HepG2 (cell line): ENCODE results near the gene LTA. TPM values are rescaled to one million over a fixed set of nuclear protein-coding genes. Genes with fewer than 3 reads are reported as not detected.

Experiments used
- ATAD3A ChIP-seq: sonication (generic); formaldehyde crosslinking; IDR thresholded peaks from 2 replicates; pipeline ENCODE4 v1.4.0; 2020; ENCODE audit warnings: missing genetic modification reagents
- ATM ChIP-seq: fragments of 450-650 bp; IDR thresholded peaks from 2 replicates; pipeline ENCODE4 v1.7.1; 2017; ENCODE audit warnings: mild to moderate bottlenecking, borderline replicate concordance
- CCAR2 ChIP-seq: fragments of 200-400 bp; formaldehyde crosslinking; optimal IDR thresholded peaks from 2 replicates; pipeline ENCODE3; 2018; ENCODE audit warnings: low read depth, mild to moderate bottlenecking, low read length, moderate library complexity
- CHCHD3 ChIP-seq: sonication (generic); formaldehyde crosslinking; IDR thresholded peaks from 2 replicates; pipeline ENCODE4 v1.8.0; 2022; ENCODE audit warnings: mild to moderate bottlenecking, missing genetic modification reagents, moderate library complexity
- MLLT10 ChIP-seq: sonication (generic); formaldehyde crosslinking; IDR thresholded peaks from 2 replicates; pipeline ENCODE4 v1.4.0; 2020; ENCODE audit warnings: missing genetic modification reagents
- MYC ChIP-seq: sonication (generic); formaldehyde crosslinking; IDR thresholded peaks from 2 replicates; pipeline ENCODE4 v1.9.0; 2021; ENCODE audit warnings: missing genetic modification reagents, borderline replicate concordance
- RXRB ChIP-seq: IDR thresholded peaks from 2 replicates; pipeline ENCODE4 v1.6.1; 2016; ENCODE audit warnings: borderline replicate concordance, missing genetic modification reagents, missing compliant biosample characterization
- SALL2 ChIP-seq: sonication (generic); formaldehyde crosslinking; IDR thresholded peaks from 2 replicates; pipeline ENCODE4 v1.8.1; 2023; ENCODE audit warnings: mild to moderate bottlenecking, missing genetic modification reagents, inconsistent platforms
- SMAD1 ChIP-seq: sonication (generic); formaldehyde crosslinking; IDR thresholded peaks from 2 replicates; pipeline ENCODE4 v1.4.0; 2020; ENCODE audit warnings: missing genetic modification reagents, low read depth, mild to moderate bottlenecking, borderline replicate concordance
- SP4 ChIP-seq: sonication (generic); formaldehyde crosslinking; IDR thresholded peaks from 2 replicates; pipeline ENCODE4 v1.8.1; 2023; ENCODE audit warnings: mild to moderate bottlenecking, missing genetic modification reagents
- THAP11 ChIP-seq: IDR thresholded peaks from 2 replicates; pipeline ENCODE4 v1.6.1; 2016; ENCODE audit warnings: missing biosample characterization, missing genetic modification reagents
- ZC3H13 ChIP-seq: sonication (generic); formaldehyde crosslinking; IDR thresholded peaks from 2 replicates; pipeline ENCODE4 v1.8.1; 2023; ENCODE audit warnings: mild to moderate bottlenecking, missing genetic modification reagents, moderate library complexity
- ZFP41 ChIP-seq: sonication (generic); formaldehyde crosslinking; IDR thresholded peaks from 2 replicates; pipeline ENCODE4 v1.4.0; 2020; ENCODE audit warnings: mild to moderate bottlenecking, missing genetic modification reagents, borderline replicate concordance
- ZIK1 ChIP-seq: sonication (generic); formaldehyde crosslinking; IDR thresholded peaks from 2 replicates; pipeline ENCODE4 v1.5.0; 2020; ENCODE audit warnings: mild to moderate bottlenecking, low read depth, missing genetic modification reagents, borderline replicate concordance
- ZNF207 ChIP-seq: fragments of 450-650 bp; IDR thresholded peaks from 2 replicates; pipeline ENCODE4 v1.6.1; 2016; ENCODE audit warnings: antibody characterized with exemption, borderline replicate concordance
- ZNF24 ChIP-seq: fragments of 450-650 bp; IDR thresholded peaks from 2 replicates; pipeline ENCODE4 v1.6.1; 2017; ENCODE audit warnings: antibody characterized with exemption, mild to moderate bottlenecking
- ZNF34 ChIP-seq: sonication (generic); formaldehyde crosslinking; IDR thresholded peaks from 2 replicates; pipeline ENCODE4 v1.4.0; 2020; ENCODE audit warnings: mild to moderate bottlenecking, missing genetic modification reagents, borderline replicate concordance
- ZNF556 ChIP-seq: sonication (generic); formaldehyde crosslinking; IDR thresholded peaks from 2 replicates; pipeline ENCODE4 v1.4.0; 2020; ENCODE audit warnings: mild to moderate bottlenecking, missing genetic modification reagents, borderline replicate concordance
- ZNF563 ChIP-seq: sonication (generic); formaldehyde crosslinking; IDR thresholded peaks from 2 replicates; pipeline ENCODE4 v1.8.0; 2022; ENCODE audit warnings: mild to moderate bottlenecking, moderate library complexity, missing genetic modification reagents
- ZNF569 ChIP-seq: sonication (generic); formaldehyde crosslinking; IDR thresholded peaks from 2 replicates; pipeline ENCODE4 v1.5.0; 2020; ENCODE audit warnings: mild to moderate bottlenecking, missing genetic modification reagents, moderate library complexity, borderline replicate concordance
- ZNF589 ChIP-seq: sonication (generic); formaldehyde crosslinking; conservative IDR thresholded peaks from 2 replicates; pipeline ENCODE4 v1.8.0; 2022; ENCODE audit warnings: mild to moderate bottlenecking, moderate library complexity, missing genetic modification reagents
- ZNF703 ChIP-seq: sonication (generic); formaldehyde crosslinking; IDR thresholded peaks from 2 replicates; pipeline ENCODE4 v1.5.1; 2020; ENCODE audit warnings: missing genetic modification reagents, mild to moderate bottlenecking, moderate library complexity, borderline replicate concordance
- ZSCAN30 ChIP-seq: sonication (generic); formaldehyde crosslinking; IDR thresholded peaks from 2 replicates; pipeline ENCODE4 v1.5.0; 2020; ENCODE audit warnings: mild to moderate bottlenecking, missing genetic modification reagents
- polyA plus RNA-seq, 8 experiments: library from polyadenylated mRNA; depleted of rRNA in 3 of 8; stranded (reverse) in 7 of 8; unstranded in 1 of 8; fragments of >200 nt; fragmentation: Illumina TruSeq in 4 of 8; extraction: Trizol in 4 of 8; gene quantifications; 2 replicates each; pipeline versions ENCODE4 v1.2.1 to v1.2.3, GENCODE V29; 2011 to 2016; ENCODE audit warnings: low read depth in 4 of 8, missing spikeins in 1 of 8, mixed read lengths in 1 of 8; ENCODE audit not compliant: insufficient read depth in 1 of 8
- total RNA-seq, 5 experiments: library from RNA; depleted of rRNA; stranded (reverse); fragments of >200 nt; fragmentation: Illumina TruSeq; extraction: Trizol; gene quantifications; 2 replicates each; pipeline ENCODE4 v1.2.3, GENCODE V29; 2016; ENCODE audit warnings: low read depth in 1 of 5
- TF ChIP-seq, protein P1 (sequence below): sonication (generic); formaldehyde crosslinking; IDR thresholded peaks from 2 replicates; pipeline ENCODE4 v1.5.0; 2020; ENCODE audit warnings: missing genetic modification reagents, mild to moderate bottlenecking, borderline replicate concordance
- TF ChIP-seq, protein P2 (sequence below): sonication (generic); formaldehyde crosslinking; IDR thresholded peaks from 2 replicates; pipeline ENCODE4 v1.9.0; 2021; ENCODE audit warnings: missing genetic modification reagents, borderline replicate concordance
- TF ChIP-seq, protein P3 (sequence below): sonication (generic); formaldehyde crosslinking; IDR thresholded peaks from 2 replicates; pipeline ENCODE4 v1.4.0; 2020; ENCODE audit warnings: mild to moderate bottlenecking, missing genetic modification reagents
- TF ChIP-seq, protein P4 (sequence below): sonication (generic); formaldehyde crosslinking; IDR thresholded peaks from 2 replicates; pipeline ENCODE4 v1.5.1; 2020; ENCODE audit warnings: mild to moderate bottlenecking, missing genetic modification reagents, moderate library complexity

LTA gene
- total and polyA plus RNA-seq, 2 of the 13 experiments (the other 11 are each of a cell fraction or from before 2014, with no cell fraction given): 0.09 TPM; not detected in 1

DNA sequence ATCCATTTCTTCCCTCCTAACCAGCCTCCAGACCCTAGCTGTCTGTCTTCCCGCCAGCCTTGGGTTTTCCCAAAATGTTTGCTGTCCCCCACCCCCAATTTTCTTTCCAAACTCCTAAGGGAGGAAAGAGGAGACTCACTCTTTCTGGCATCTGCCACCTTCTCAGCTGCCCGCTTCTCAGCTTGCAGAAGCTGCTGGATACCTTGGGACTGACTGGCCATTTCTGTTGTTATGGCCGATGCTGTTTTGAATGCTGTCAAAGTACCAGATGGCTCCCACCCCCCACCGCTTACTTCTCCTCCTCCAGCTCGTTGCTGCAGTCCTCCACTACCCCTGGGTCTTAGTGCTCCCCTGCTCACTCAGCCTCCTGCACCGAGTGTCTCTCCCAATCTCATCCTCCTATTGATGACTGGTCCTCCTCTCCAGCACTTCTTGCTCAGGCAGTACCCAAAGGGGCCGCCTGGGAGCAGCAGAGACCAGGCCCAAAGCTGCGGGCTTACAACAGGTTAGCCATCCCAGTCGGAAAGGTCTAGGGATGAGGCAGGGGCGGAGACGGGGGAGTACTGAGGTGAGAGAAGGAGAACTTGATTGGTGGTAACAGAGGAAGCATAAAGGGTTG, 25.6 kb upstream of the LTA start, which contains the start of gene ATP6V1G2 (continued):
- TF ChIP-seq ZNF703 (CRISPR knock-in tag): no peak
- no peak for TF ChIP-seq ZNF207
- TF ChIP-seq CHCHD3: no peak
- TF ChIP-seq THAP11 (CRISPR knock-in tag): peak; percentile 63; the same call in 1 of the 2 replicates
- TF ChIP-seq, protein P1, sequence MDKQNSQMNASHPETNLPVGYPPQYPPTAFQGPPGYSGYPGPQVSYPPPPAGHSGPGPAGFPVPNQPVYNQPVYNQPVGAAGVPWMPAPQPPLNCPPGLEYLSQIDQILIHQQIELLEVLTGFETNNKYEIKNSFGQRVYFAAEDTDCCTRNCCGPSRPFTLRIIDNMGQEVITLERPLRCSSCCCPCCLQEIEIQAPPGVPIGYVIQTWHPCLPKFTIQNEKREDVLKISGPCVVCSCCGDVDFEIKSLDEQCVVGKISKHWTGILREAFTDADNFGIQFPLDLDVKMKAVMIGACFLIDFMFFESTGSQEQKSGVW: no peak
- no peak for TF ChIP-seq ZNF24
- TF ChIP-seq, protein P2, sequence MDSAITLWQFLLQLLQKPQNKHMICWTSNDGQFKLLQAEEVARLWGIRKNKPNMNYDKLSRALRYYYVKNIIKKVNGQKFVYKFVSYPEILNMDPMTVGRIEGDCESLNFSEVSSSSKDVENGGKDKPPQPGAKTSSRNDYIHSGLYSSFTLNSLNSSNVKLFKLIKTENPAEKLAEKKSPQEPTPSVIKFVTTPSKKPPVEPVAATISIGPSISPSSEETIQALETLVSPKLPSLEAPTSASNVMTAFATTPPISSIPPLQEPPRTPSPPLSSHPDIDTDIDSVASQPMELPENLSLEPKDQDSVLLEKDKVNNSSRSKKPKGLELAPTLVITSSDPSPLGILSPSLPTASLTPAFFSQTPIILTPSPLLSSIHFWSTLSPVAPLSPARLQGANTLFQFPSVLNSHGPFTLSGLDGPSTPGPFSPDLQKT (CRISPR knock-in tag): no peak
- no peak for TF ChIP-seq ZNF569
- TF ChIP-seq RXRB (CRISPR knock-in tag): peak; percentile 57; the same call in 1 of the 2 replicates
- no peak for TF ChIP-seq ZNF34 (CRISPR knock-in tag)
- TF ChIP-seq ZNF589 (CRISPR knock-in tag): no peak
- TF ChIP-seq ZSCAN30 (CRISPR knock-in tag): no peak
- TF ChIP-seq ZFP41 (CRISPR knock-in tag): no peak
- no peak for TF ChIP-seq SMAD1 (CRISPR knock-in tag)
- 0 out of 2 replicates have a peak, but pooled peaks have one; percentile 36 for TF ChIP-seq ZC3H13 (CRISPR knock-in tag)
- no peak for TF ChIP-seq ATAD3A (CRISPR knock-in tag)
- TF ChIP-seq, protein P3, sequence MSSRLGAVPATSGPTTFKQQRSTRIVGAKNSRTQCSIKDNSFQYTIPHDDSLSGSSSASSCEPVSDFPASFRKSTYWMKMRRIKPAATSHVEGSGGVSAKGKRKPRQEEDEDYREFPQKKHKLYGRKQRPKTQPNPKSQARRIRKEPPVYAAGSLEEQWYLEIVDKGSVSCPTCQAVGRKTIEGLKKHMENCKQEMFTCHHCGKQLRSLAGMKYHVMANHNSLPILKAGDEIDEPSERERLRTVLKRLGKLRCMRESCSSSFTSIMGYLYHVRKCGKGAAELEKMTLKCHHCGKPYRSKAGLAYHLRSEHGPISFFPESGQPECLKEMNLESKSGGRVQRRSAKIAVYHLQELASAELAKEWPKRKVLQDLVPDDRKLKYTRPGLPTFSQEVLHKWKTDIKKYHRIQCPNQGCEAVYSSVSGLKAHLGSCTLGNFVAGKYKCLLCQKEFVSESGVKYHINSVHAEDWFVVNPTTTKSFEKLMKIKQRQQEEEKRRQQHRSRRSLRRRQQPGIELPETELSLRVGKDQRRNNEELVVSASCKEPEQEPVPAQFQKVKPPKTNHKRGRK (CRISPR knock-in tag): no peak
- no peak for TF ChIP-seq MYC (CRISPR knock-in tag)
- TF ChIP-seq SALL2 (CRISPR knock-in tag): peak; percentile 17; the same call in 1 of the 2 replicates
- no peak for TF ChIP-seq MLLT10 (CRISPR knock-in tag)
- TF ChIP-seq ZIK1 (CRISPR knock-in tag): 0 out of 2 replicates have a peak, but pooled peaks have one; percentile 26
- no peak for TF ChIP-seq ZNF563 (CRISPR knock-in tag)
- no peak for TF ChIP-seq ATM
- TF ChIP-seq SP4 (CRISPR knock-in tag): no peak
- no peak for TF ChIP-seq ZNF556 (CRISPR knock-in tag)
- TF ChIP-seq, protein P4, sequence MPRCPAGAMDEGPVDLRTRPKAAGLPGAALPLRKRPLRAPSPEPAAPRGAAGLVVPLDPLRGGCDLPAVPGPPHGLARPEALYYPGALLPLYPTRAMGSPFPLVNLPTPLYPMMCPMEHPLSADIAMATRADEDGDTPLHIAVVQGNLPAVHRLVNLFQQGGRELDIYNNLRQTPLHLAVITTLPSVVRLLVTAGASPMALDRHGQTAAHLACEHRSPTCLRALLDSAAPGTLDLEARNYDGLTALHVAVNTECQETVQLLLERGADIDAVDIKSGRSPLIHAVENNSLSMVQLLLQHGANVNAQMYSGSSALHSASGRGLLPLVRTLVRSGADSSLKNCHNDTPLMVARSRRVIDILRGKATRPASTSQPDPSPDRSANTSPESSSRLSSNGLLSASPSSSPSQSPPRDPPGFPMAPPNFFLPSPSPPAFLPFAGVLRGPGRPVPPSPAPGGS (CRISPR knock-in tag): no peak
- TF ChIP-seq CCAR2: no peak
